Measurements from ENCODE around the gene C6orf89. TPM values are rescaled to one million over a fixed set of nuclear protein-coding genes. Genes with fewer than 3 reads are reported as not detected.

C6orf89 gene
- total and polyA plus RNA-seq, 2 donors (not counting 1 experiment from before 2014, with no cell fraction given) = 47.1 to 66.7 TPM

- H3K27me3 ChIP-seq (ENCODE audit: control insufficient read depth, insufficient read depth, low read length) = no peaks in the 10 kb centered on the region
- no peak overlapping the region for H3K27ac ChIP-seq (ENCODE audit: insufficient read depth, low read length)
- no peaks in the 10 kb centered on the region for H3K4me1 ChIP-seq (ENCODE audit: control insufficient read depth, extremely low read depth, insufficient read depth, low read length)
- no peak overlapping the region for H3K9ac ChIP-seq (ENCODE audit: insufficient read depth, low read length)
- no peak overlapping the region for H2AFZ ChIP-seq (ENCODE audit: low read length)
- peaks cover 12% of the 10 kb centered on the region for H3K36me3 ChIP-seq (ENCODE audit: control insufficient read depth, insufficient read depth, low read length)
- no peaks in the 10 kb centered on the region for H4K20me1 ChIP-seq (ENCODE audit: control insufficient read depth, extremely low read depth, insufficient read depth, low read length)
- DNase-seq (ENCODE audit: low read depth in 2 of 2) = no peak
- H3K4me2 ChIP-seq (ENCODE audit: extremely low read depth, insufficient read depth, low read length) = no peak overlapping the region
- no peak overlapping the region for H3K4me3 ChIP-seq (replicated peaks in 1 of 4; ENCODE audit: control extremely low read depth in 1 of 4, insufficient read depth in 1 of 4, low read depth in 3 of 4, low read length in 4 of 4)
- no peaks in the 10 kb centered on the region for H3K9me3 ChIP-seq (ENCODE audit: control insufficient read depth, insufficient read depth, low read depth, low read length)
- H3K79me2 ChIP-seq (ENCODE audit: control insufficient read depth, insufficient read depth, low read length) = no peaks in the 10 kb centered on the region
- TF ChIP-seq CTCF (conservative IDR thresholded peaks at IDR 0.05 in 1 of 2, IDR thresholded peaks at IDR 0.05 in 1 of 2; ENCODE audit: low read depth in 1 of 2, low read length in 2 of 2) (no peak), EZH2 (IDR thresholded peaks at IDR 0.05; ENCODE audit: low read length, missing control alignments) (no peak)
Observed at GRCh38 chr6:36963451-36964290, 77.9 kb downstream of the C6orf89 start.

- no peak overlapping the region for H3K27ac ChIP-seq (ENCODE audit: insufficient read depth, low read length)
- DNase-seq (ENCODE audit: low read depth in 2 of 2) = no peak
Observed at GRCh38 chr6:36964349-36964748, 78.6 kb downstream of the C6orf89 start.

GRCh38 chr6:36964908-36965307 lies 79.2 kb downstream of the C6orf89 start:
- H3K9me3 ChIP-seq (ENCODE audit: control insufficient read depth, insufficient read depth, low read depth, low read length) = no peaks in the 10 kb centered on the region
- H3K79me2 ChIP-seq (ENCODE audit: control insufficient read depth, insufficient read depth, low read length) = no peaks in the 10 kb centered on the region
- no peaks in the 10 kb centered on the region for H3K4me1 ChIP-seq (ENCODE audit: control insufficient read depth, extremely low read depth, insufficient read depth, low read length)
- no peak overlapping the region for H3K4me3 ChIP-seq (replicated peaks in 1 of 4; ENCODE audit: control extremely low read depth in 1 of 4, insufficient read depth in 1 of 4, low read depth in 3 of 4, low read length in 4 of 4)
- peaks cover 16% of the 10 kb centered on the region for H3K36me3 ChIP-seq (ENCODE audit: control insufficient read depth, insufficient read depth, low read length)
- H3K27ac ChIP-seq (ENCODE audit: insufficient read depth, low read length) = no peak overlapping the region
- no peak overlapping the region for H3K9ac ChIP-seq (ENCODE audit: insufficient read depth, low read length)
- no peak for TF ChIP-seq EZH2 (IDR thresholded peaks at IDR 0.05; ENCODE audit: low read length, missing control alignments)
- TF ChIP-seq CTCF (conservative IDR thresholded peaks at IDR 0.05 in 1 of 2, IDR thresholded peaks at IDR 0.05 in 1 of 2; ENCODE audit: low read depth in 1 of 2, low read length in 2 of 2) = no peak
- H3K27me3 ChIP-seq (ENCODE audit: control insufficient read depth, insufficient read depth, low read length) = no peaks in the 10 kb centered on the region
- no peak overlapping the region for H2AFZ ChIP-seq (ENCODE audit: low read length)
- DNase-seq (ENCODE audit: low read depth in 2 of 2) = no peak
- H4K20me1 ChIP-seq (ENCODE audit: control insufficient read depth, extremely low read depth, insufficient read depth, low read length) = no peaks in the 10 kb centered on the region
- no peak overlapping the region for H3K4me2 ChIP-seq (ENCODE audit: extremely low read depth, insufficient read depth, low read length)

More at GRCh38 chr6:36964349-36964748, 78.6 kb downstream of the C6orf89 start:
- H3K4me3 ChIP-seq (replicated peaks in 1 of 4; ENCODE audit: control extremely low read depth in 1 of 4, insufficient read depth in 1 of 4, low read depth in 3 of 4, low read length in 4 of 4) = no peak overlapping the region
- H4K20me1 ChIP-seq (ENCODE audit: control insufficient read depth, extremely low read depth, insufficient read depth, low read length) = no peaks in the 10 kb centered on the region
- no peaks in the 10 kb centered on the region for H3K9me3 ChIP-seq (ENCODE audit: control insufficient read depth, insufficient read depth, low read depth, low read length)
- H2AFZ ChIP-seq (ENCODE audit: low read length) = no peak overlapping the region
- no peaks in the 10 kb centered on the region for H3K79me2 ChIP-seq (ENCODE audit: control insufficient read depth, insufficient read depth, low read length)
- no peaks in the 10 kb centered on the region for H3K4me1 ChIP-seq (ENCODE audit: control insufficient read depth, extremely low read depth, insufficient read depth, low read length)
- no peak overlapping the region for H3K9ac ChIP-seq (ENCODE audit: insufficient read depth, low read length)
- H3K27me3 ChIP-seq (ENCODE audit: control insufficient read depth, insufficient read depth, low read length) = no peaks in the 10 kb centered on the region
- no peak for TF ChIP-seq EZH2 (IDR thresholded peaks at IDR 0.05; ENCODE audit: low read length, missing control alignments)
- no peak for TF ChIP-seq CTCF (conservative IDR thresholded peaks at IDR 0.05 in 1 of 2, IDR thresholded peaks at IDR 0.05 in 1 of 2; ENCODE audit: low read depth in 1 of 2, low read length in 2 of 2)
- no peak overlapping the region for H3K4me2 ChIP-seq (ENCODE audit: extremely low read depth, insufficient read depth, low read length)
- peaks cover 16% of the 10 kb centered on the region for H3K36me3 ChIP-seq (ENCODE audit: control insufficient read depth, insufficient read depth, low read length)

All from fibroblast of lung (primary cell).